ENCODE measurements around the gene SLC37A1.
A peak's percentile ranks its signal among the peaks of the same experiment; 100 is the strongest.

SLC37A1 gene

DNA sequence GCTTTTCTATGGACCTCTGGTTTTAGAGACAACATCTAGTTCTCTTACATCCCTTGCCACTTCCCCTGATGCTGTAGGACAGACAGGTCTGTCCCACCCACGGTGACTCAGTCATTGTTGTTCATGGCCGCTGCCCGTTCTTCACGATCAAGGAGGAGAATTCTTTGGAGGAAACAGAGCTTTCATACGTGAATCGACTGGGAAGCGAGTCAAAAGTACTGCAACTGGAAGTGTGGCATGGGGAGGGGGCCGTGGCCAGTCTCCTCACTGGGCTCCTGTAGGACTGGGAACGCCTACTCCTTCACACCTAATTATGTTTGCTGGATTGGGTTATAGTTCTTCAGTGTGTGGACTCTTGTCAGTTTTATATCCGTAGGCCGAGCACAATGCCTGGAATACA is 4.4 kb upstream of the SLC37A1 start:
- no peak for DNase-seq

DNA sequence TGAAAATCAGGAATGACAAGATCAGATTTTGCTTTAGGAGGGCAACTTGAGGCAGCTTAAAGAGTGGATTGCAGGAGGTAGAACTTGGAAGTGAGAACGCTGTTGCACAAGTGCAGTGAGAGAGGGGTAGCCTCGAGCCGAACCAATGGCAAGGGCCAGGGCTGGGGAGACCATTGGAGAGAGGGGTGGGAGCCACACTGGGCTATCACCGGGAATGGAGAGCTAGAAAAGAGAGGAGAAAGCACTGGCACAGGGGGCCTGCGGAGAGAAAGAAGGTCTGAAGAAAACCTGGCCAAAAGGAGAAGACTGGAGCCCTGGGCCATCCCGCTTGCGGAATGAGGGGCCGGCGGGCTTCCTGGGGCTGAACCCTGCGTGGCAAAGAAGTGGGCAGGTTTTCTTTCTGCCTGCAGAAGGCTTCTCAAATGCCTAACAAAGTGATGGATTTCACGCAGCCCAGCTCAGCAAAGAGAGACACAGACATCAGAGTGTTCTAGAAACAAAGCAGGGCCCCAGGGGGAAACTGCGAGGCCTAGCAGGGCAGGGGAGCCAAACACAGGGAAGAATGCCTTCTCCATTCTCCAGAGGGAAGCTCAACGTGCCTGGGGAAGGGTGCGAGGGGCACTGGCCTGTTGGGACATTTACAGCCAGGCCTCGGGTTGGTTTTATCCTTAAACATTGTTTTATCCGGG is 1.2 kb upstream of the SLC37A1 start:
- DNase-seq, result no peak

DNA sequence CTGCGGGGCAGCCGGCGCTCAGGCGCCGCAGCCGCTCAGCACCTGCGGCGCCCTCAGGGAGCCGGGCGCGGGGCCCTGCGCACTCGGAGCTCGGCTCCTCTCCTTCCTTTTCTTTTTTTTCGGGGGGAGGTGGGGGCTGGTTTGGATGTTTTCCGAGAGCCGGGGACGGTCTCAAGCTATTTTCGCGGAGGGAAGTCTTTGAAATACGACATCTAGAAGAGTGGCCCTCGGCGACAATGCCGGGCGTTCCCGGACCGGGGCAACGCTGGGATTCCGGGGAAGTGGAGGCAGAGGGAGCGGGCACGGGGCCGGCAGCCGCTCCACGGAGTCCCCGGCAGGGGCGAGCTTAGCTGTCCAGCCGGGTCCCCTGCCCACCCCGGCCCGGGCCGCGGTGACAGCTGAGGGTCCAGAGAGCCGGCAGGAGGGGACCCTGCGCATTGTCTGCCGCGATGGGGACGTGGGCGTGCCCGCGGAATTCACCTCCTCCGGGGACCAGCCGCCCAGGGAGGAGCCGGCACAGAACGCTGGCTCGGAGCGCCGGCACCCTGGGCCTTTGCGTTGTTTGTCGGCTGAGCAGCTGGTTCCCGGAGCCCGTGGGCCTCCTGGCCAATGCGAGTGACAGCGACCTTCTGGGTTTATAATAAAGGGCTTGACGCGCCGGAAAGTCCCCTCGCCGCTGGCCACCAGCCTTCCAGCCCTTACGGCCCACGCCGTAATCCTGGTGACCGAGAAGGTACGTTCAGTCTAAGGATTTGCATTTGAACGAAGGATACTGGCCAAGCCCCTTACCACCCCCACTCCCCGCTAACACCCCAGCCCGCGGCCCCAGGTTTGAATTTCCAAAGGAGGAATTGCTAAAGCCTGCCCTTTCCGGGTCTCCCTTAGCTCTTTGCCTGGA is 582 bp downstream of the SLC37A1 start:
- no peak for DNase-seq

DNA sequence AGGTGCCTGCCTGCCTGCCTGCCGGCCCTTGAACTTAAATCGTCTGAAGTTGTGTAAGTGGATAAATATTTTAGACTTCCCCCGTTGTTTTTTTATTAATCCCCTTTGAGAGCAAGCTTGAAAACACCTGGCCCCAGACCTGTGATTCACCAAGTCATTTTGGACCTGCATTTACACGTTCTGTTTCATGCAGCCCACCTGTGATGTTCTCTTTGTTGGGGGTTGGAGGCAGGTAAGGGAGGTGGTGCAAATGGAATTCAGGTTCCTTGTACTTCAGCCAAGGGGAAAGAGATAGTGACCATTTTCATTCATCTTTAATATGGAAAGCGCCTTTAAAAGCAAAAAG is 1.2 kb downstream of the SLC37A1 start:
- DNase-seq, result peak; percentile 41

DNA sequence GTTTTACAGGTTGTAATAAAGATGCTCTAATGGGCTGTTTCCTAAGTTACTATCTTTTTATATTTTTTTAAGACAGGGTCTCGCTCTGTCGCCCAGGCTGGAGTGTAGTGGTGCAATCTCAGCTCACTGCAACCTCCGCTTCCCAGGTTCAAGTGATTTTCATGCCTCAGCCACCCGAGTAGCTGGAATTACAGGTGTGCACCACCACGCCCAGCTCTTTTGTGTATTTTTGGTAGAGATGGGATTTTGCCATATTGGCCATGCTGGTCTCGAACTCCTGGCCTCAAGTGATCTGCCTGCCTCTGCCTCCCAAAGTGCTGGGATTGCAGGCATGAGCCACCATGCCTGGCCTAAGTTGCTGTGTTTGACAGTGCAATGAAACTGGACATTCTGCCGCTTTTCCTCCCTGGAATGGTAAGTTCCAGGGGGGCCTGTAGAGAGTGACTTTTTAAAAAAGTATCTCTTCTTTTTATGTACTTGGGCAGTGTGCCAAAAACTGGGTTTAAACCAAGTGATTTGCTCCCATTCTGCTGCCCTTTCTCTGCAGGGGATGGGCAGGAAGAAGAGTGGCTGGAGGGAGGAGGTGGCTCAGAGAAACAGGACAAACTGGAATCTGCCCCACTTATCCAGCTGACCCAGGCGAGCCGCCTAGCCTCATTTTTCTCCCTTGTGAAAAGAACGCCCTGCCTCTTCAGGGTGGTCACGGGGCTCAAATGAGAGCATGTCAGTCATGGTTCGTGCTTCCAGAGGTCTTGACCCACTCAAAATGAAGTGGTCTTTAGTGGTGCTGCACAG is 2.3 kb downstream of the SLC37A1 start:
- no peak for DNase-seq

DNA sequence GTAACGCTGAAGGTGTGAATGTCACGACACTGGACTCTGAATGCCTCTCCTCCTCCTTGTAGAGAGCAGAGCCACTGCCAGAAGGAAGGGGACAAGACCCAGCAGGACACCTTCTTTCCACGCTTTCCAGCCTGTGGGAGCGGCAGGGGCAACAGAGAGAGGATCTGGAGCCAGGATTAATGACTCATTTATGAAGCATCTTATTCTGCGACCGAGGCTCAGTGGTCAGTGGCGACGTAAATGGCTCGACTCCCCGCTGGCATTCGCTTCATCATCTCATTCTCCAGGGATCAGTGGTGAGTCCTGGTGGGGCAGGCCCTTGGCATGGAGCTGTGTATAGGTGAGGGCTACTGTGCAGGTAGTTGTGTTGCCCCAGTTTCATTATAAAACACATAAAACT is 4.6 kb downstream of the SLC37A1 start:
- no peak for DNase-seq

DNA sequence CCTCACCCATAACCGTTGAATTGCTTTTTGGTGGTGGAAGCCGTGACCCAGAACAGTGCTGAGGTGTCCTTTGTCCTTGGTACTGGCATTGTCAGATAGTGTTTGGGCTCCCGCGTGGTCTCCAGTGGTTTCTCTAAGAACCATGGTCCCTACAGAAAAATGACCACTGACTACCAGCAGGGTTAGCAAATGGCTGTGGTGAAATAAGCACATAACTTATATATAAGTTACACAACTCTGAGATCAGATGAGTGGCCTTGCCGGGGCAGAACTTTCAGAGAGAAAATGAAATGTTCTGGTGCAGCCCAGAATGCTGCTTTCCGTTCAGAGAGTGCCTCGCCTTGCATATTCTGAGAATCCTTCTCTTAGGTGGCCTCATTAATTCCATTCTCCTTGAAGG is 5.0 kb downstream of the SLC37A1 start:
- DNase-seq, result no peak

DNA sequence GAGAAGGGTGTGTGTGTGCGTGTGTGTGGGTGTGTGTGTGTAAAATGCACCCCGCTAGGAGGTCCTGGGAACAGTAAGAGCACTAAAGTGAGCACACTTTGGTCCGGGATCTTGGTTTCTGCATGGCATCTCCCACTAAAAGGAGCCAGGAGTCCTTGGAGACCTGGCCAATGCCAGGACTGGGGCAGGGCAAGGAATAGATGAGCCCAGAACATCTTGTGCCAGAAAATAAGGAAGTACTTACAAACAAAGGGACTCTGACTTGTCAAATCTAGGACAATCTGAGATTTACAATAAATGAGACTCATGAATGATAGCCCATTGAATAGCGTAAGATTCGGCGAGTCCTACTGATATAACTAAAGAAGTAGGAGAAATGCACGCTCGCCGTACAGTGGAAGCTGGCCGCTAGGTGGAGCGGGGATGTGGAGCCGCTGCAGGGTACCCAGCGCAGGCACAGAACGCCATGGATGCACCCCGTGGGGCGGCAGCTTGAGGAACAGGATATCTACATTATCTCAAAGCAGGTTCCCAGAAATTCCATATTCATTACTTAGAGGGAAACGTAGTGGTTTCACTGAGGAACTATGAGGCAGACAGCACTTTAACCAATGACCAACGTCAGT is 7.1 kb downstream of the SLC37A1 start:
- DNase-seq, result no peak

DNA sequence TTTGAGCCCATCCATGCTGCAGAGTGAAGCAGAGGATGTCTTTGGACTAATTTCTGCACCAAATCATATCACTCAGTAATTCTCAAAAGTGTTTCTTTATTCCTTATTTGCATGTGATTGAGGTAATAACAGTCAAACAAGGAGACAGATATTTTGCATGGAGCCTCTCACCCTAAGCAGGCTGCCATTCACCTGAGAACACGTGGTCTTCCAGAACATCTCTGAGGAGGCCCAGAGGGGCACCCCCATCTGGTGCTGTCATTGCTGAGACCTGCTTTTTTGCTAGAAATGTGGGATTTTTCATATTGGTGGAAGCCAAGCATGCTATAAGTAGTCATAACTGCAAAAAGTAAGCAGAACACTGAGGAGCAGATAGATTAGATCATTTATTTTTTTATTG is 7.7 kb downstream of the SLC37A1 start:
- DNase-seq, result no peak

DNA sequence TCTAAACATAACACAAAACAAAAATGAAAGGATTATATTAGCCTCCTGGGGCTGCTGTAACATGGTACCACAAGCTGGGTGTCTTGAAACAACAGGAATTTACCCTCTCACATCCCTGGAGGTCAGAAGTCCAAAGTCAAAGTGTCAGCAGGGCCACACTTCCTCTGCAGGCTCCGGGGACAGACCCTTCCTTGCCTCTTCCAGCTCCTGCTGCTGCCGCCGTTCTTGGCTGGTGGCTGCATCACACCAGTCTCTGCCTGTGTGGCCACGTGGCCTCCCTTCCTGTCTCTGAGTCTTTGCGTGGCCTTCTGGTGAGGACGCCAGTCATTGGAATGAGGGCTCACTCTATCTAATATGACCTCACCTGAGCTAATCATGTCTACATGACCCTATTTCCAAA is 8.2 kb downstream of the SLC37A1 start:
- no peak for DNase-seq

DNA sequence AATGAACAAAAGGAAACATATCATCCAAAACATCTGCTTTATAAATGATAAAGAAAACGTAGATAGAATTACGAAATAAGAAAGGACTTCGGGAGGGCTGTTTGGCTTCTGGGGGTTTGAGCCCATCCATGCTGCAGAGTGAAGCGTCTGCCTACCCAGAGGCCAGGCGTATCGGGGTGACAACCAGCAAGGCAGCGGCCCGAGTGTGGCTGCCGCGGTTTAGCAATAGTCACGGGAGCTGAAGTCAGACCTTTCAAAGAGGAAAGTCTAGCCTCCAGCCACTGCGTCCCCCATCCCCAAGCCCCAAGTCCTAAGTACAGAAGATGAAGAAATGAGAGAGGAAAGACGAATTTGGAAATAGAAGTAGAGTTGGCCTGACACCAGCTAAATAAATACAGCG is 8.6 kb downstream of the SLC37A1 start:
- DNase-seq, result no peak

DNA sequence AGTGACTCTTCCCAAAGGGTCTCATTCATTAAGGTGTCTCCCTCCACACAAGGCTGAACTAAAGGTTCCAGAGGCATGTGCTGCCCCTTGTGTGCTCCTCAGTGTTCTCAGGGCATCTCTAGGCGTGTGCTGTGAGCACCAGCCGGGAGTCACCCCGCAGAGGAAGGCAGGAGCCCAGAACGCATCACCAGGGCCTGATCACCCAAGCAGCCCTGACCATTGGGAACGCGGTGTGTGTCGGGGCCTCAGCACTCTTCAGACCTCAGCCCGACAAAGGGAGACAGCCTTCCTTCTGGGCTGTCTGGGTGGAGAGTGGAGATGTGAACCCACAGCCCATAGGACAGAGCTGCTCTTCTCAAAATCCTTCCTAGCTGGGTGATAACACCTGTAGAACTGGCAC is 9.1 kb downstream of the SLC37A1 start:
- no peak for DNase-seq

DNA sequence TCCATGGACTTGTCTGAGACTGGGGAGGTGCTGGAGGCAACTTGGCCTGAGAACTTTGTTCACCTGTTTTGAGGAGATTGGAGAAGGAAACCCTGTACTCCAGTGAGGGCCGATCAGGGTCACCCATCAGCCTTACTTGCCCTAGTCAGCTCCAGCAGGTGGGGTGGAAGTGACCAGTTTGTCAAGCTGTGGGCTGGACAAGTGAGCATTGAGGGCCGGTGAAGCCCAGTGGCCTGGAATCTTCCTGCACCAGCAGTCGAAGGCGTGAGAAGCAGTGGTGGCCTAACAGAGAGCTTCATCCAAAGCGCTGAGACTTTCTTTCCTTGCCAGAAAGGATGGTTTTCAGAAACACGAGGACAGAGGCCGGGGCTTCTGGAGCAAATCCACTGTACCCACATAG is 9.6 kb downstream of the SLC37A1 start:
- DNase-seq, result no peak

DNA sequence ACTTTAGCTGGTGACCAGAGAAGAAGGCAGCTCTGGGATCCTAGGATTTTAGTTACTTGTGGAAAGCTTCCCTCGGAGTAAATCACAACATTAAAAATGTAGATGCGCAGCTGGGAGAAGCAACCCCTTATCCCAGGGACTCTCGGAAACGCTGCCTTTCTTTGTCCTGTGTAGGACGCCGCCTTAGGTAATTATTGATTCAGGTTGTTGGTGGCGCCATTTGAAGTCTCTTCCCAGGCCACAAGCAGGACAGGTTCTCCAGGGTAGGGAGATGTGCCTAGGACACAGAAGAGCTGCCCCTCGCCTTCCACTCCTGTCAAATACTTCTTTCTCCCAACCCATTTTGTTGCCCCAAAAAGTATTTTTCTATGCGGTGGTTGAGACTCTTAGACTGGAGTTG is 10.3 kb downstream of the SLC37A1 start:
- DNase-seq, result no peak

DNA sequence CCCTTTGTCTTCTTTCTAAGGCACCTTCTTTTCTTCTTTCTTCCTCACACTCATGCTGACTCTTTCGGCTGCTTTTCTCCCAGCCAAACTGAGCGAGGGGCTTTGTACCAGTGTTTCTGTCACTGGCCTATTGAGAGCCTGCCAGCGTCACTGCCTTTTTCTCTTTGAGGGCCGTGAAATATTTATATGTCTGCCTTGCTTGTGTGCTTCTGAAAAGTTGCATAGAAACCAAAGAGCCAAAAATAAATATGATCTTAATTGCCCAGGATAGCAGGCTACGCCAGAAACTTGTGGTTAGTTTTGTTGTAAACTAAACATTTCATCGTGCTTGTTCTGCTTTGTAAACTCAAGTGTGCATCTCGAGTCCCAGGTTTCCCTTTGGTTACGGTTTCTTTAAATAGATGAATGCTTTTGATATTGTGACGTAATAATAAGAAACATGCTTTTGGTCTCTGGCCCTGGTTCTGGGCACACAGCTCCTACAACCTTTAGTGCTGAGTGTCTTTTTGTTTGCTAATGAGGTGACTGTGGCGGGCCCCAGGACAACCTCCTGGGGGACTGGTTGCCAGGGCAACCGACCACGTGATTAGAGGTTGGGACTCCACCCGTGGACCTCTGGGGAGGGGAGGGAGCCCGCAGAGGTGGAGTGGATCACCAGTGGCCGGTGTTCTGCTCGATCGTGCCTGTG is 10.8 kb downstream of the SLC37A1 start:
- no peak for DNase-seq

DNA sequence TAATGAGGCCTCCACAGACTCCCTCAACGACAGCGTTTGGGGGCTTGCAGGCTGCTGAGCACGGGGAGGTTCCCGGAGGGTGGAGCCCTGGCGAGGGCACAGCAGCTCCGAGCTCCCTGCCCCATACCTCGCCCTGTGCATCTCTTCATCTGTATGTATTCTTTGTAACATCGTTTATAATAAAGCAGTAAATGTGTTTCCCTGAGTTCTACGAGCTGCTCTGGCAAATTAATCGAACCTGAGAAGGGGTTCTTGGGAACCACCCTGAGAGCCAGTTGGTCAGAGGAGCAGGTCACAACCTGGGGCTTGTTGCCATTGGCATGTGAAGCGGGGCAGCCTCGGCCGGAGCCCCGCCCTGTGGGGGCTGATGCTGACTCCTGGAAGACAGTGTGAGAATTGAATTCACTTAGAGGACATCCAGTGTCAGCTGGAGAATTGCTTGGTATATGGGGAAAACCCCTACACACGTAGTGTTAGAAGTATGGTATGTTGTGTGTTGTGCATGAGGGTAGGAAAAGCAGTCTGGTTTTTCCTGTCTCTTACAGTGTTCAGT is 11.5 kb downstream of the SLC37A1 start:
- no peak for DNase-seq

DNA sequence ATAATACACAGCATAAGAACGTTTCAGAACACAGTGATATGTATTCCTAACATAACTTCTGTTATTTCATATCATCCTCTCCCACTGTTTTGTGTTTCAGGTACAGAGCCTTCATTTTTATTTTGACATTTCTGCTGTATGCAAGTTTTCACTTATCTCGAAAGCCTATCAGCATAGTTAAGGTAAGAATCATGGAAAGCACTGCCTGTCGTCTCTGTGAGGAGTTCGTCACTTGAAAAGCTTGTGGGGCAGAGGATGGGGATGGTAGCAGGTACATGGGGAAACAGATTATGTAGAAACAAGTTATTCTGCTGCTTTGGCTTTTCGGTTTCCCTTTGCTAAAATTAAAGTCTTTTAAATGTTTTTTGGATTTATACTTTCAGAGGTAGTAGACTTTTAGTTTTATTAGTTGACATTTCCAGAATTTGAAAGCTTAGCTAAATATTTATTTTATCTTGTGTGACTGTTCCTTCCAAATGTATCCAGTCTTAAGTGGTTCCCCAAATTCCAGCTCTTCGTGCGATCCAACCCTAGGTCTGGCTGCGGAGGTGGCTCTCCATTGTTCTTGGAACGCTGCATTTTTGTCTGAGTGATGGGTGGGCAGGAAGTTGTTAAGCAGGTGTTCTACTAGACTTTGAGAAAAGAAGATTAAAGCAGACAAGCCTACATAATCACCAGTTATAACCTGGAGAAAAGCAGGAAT is 12.2 kb downstream of the SLC37A1 start:
- no peak for DNase-seq

DNA sequence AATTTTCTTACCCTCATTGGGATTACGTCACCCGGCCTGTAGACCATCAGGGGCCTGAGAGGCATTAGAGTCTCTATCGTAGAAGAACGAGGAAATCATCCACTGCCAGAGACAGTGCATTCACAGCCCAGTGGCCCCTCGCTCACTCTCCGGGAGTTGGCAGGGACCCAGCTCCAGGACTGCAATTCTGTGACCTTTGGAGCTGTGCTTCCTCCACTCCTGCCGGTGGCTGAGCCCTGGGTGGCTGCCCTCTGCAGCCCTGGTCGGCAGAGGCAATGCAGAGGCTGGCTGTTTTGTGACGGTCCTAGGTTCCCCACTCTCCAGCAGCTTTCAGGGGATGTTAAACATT is 12.7 kb downstream of the SLC37A1 start:
- no peak for DNase-seq

DNA sequence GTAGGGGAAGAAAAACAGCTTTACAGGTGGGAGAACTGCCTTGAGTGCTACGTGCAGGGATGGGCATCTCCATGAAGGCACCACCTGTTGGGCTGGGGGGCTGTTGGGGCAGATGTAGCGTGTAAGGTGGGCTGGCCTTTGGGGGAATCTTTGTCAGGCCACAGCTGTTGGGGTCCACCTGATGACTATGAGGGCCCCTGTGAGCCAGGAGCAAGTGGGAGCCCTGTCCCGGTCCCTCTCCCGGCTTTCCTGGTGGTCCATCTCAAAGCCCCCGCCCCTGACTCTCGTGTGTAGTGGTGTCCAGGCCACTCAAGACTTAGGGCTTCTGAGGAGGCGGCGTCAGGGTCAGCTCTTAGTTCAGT is 13.5 kb downstream of the SLC37A1 start:
- no peak for DNase-seq

DNA sequence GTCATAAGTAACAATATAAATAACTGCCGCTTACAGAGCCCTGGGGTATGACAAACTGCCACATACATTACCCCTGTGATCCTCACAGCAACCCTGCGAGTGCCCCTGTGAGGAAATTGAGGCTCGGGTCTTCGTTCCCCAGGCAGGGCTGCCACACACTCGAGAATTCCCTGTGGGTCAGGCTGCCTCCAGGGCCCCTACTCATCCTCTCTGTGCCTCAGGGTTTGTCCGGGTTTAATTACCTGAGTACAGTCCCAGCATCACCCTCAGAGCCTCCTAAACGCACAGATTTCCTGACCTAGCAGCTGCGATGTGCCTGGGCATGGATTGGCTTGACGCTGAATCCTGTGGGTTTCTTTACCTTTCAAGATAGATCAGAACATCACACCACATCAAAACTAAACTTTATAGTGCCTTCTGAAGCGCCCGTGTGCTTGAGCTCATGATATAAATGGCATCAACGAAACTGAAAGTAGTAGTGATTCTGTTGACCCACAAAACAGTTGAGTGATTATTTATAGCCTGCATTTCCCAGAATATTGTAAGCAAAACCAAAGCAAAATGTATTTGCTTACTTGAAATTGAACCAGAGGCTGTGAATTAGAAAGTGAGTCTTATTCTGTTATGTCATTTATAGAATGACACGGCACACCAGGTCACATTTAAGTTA is 14.0 kb downstream of the SLC37A1 start:
- DNase-seq, result no peak

DNA sequence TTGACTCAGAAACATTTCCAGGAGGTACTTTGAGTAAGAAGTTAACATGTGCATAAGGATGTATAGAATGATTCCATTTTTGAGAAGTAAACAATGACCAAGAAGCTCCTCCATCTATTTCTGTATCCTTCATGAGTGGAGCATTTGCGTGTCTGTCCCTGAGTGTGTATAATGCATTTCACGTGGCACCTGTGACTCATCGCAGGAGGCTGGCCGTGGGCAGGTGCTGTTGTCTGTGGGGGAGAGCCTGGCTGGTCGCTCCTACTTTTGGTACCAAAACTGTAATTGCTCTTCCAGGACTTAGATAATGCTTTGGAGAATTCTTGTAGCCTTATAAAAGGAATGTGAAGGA is 16.5 kb downstream of the SLC37A1 start:
- no peak for DNase-seq

DNA sequence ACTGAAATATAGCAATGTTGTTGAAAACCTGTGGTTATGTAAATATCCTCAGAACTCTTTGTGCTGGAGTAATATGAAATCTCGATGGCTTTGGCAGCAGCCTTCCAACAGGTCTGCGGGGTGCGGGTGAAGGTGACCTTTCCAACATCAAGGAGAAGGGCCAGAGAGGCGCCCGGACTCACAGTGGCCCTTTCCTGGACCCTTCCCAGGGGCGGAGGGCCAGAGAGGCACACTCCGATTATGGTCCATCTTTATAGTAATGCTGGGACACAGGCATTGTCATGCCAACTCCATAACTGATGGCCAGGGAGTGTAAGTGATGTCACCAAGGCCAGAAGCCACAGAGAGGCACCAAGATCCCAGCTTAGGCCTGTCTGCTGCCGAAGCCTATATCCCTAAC is 18.1 kb downstream of the SLC37A1 start:
- DNase-seq, result no peak

All from NCI-H524 treated with DMSO at 0.1 percent for 48 hours (cell line).